Keratinocyte (primary cell): ENCODE results near the gene TNS2.

ENCODE experiments used
- EZH2 ChIP-seq: IDR thresholded peaks from one replicate; pipeline ENCODE4 v1.6.1; 2012; ENCODE audit warnings: inconsistent platforms, mild to moderate bottlenecking, low read length, moderate library complexity
- TF ChIP-seq, protein P1 (sequence below), 3 experiments: IDR thresholded peaks in 1 of 3; conservative IDR thresholded peaks in 1 of 3; optimal IDR thresholded peaks in 1 of 3; 2 replicates in 2 of 3; 3 replicates in 1 of 3; pipeline versions ENCODE3 to v1.5.1; 2011; ENCODE audit warnings: low read length in 3 of 3, mild to moderate bottlenecking in 3 of 3, moderate library complexity in 2 of 3, control low read depth in 1 of 3, inconsistent platforms in 1 of 3; ENCODE audit not compliant: insufficient read depth in 2 of 3; ENCODE audit errors: extremely low read depth in 1 of 3

DNA sequence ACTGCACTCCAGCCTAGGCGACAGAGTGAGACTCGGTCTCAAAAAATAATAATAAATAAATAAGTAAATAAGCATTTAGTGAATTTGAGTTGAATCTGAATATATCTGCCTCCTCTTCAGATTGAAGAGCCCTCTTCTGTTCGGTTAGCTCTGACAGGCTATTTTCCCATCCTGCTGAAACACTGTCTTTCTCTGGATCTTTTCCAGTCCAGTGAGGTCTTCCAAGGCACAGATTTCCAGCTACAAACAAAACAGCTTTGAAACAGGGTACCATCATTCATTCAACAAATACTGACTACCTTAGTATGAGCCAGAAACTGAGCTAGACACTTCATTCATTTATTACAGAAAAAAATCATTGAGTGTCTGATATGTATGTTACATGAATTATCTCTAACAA, 36.5 kb downstream of the TNS2 start:
- TF ChIP-seq, protein P1, sequence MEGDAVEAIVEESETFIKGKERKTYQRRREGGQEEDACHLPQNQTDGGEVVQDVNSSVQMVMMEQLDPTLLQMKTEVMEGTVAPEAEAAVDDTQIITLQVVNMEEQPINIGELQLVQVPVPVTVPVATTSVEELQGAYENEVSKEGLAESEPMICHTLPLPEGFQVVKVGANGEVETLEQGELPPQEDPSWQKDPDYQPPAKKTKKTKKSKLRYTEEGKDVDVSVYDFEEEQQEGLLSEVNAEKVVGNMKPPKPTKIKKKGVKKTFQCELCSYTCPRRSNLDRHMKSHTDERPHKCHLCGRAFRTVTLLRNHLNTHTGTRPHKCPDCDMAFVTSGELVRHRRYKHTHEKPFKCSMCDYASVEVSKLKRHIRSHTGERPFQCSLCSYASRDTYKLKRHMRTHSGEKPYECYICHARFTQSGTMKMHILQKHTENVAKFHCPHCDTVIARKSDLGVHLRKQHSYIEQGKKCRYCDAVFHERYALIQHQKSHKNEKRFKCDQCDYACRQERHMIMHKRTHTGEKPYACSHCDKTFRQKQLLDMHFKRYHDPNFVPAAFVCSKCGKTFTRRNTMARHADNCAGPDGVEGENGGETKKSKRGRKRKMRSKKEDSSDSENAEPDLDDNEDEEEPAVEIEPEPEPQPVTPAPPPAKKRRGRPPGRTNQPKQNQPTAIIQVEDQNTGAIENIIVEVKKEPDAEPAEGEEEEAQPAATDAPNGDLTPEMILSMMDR (optimal IDR thresholded peaks at IDR 0.05 in 1 of 3, IDR thresholded peaks at IDR 0.05 in 1 of 3, conservative IDR thresholded peaks at IDR 0.05 in 1 of 3; ENCODE audit: extremely low read depth in 1 of 3, insufficient read depth in 2 of 3, low read length in 3 of 3), result no peak
- no peak for TF ChIP-seq EZH2
